IMR-90 (cell line): Measurements from ENCODE around the gene SLAMF9. TPM values are rescaled to one million over a fixed set of nuclear protein-coding genes. Genes with fewer than 3 reads are reported as not detected.

ENCODE experiments used
- ATAC-seq: fragments of 200-7000 bp; cut with Tn5 transposase; 2 replicates; pipeline ENCODE4 v1.9.1; 2020; ENCODE audit warnings: low read depth, mild to moderate bottlenecking, moderate library complexity
- BruUV-seq: library from RNA; stranded (reverse); fragments of 400-500 nt; replicated peaks from 2 replicates; lab custom pipeline; 2021; lab: Mats Ljungman, UMichigan
- CTCF ChIA-PET: fragments of 300-600 bp; formaldehyde crosslinking; extraction: SDS; loops from one replicate; lab custom pipeline; 2021; ENCODE audit warnings: antibody characterized with exemption; lab: Yijun Ruan, JAX
- POLR2A ChIA-PET: fragments of 300-600 bp; sonication (Branson Sonifier 250); formaldehyde crosslinking; loops from one replicate; lab custom pipeline; 2022; ENCODE audit warnings: antibody characterized with exemption; ENCODE audit not compliant: unreplicated experiment; lab: Charles Lee
- DNase-seq: peaks from one replicate; pipeline ENCODE4 v3.0.0; 2013
- H2AFZ ChIP-seq: replicated peaks from 2 replicates; pipeline ENCODE3; 2013; ENCODE audit warnings: low read length, mild to moderate bottlenecking; ENCODE audit not compliant: poor library complexity
- H2AK5ac ChIP-seq: 2 replicates; pipeline ENCODE4 v1.6.1; 2013; ENCODE audit warnings: low read depth, low read length, inconsistent platforms
- H2AK9ac ChIP-seq: replicated peaks from 2 replicates; pipeline ENCODE3; 2013; ENCODE audit warnings: mild to moderate bottlenecking, low read depth, low read length, moderate library complexity; ENCODE audit not compliant: poor library complexity
- H2BK120ac ChIP-seq: 2 replicates; pipeline ENCODE4 v1.6.1; 2013; ENCODE audit warnings: low read depth, low read length, inconsistent platforms
- H2BK15ac ChIP-seq: 3 replicates; pipeline ENCODE4 v1.6.1; 2013; ENCODE audit warnings: low read depth, low read length, inconsistent platforms
- H2BK20ac ChIP-seq: 2 replicates; pipeline ENCODE4 v1.6.1; 2013; ENCODE audit warnings: low read depth, mild to moderate bottlenecking, inconsistent platforms, low read length, moderate library complexity
- H2BK5ac ChIP-seq: 2 replicates; pipeline ENCODE4 v1.6.1; 2013; ENCODE audit warnings: mild to moderate bottlenecking, low read depth, low read length, inconsistent platforms; ENCODE audit not compliant: poor library complexity, severe bottlenecking
- H3K14ac ChIP-seq: replicated peaks from 2 replicates; pipeline ENCODE4 v1.6.1; 2013; ENCODE audit warnings: low read depth, low read length, inconsistent platforms
- H3K18ac ChIP-seq: 2 replicates; pipeline ENCODE4 v1.6.1; 2013; ENCODE audit warnings: low read depth, low read length, control low read depth
- H3K23ac ChIP-seq: 2 replicates; pipeline ENCODE4 v1.6.1; 2013; ENCODE audit warnings: low read depth, low read length, inconsistent platforms
- H3K27ac ChIP-seq: 2 replicates; pipeline ENCODE4 v1.5.1; 2013; ENCODE audit warnings: mild to moderate bottlenecking, control low read depth, low read length; ENCODE audit not compliant: insufficient read depth
- H3K27me3 ChIP-seq: 2 replicates; pipeline ENCODE4 v1.6.1; 2013; ENCODE audit warnings: low read length; ENCODE audit not compliant: control insufficient read depth, insufficient read depth
- H3K36me3 ChIP-seq: 2 replicates; pipeline ENCODE4 v1.6.1; 2013; ENCODE audit warnings: low read length, mixed read lengths; ENCODE audit not compliant: control insufficient read depth, insufficient read depth
- H3K4ac ChIP-seq: 2 replicates; pipeline ENCODE4 v1.6.1; 2013; ENCODE audit warnings: low read depth, low read length, inconsistent platforms
- H3K4me1 ChIP-seq: 2 replicates; pipeline ENCODE4 v1.6.1; 2013; ENCODE audit warnings: low read length, mixed read lengths; ENCODE audit not compliant: control insufficient read depth, insufficient read depth
- H3K4me2 ChIP-seq: 2 replicates; pipeline ENCODE4 v1.6.1; 2013; ENCODE audit warnings: low read depth, mild to moderate bottlenecking, control low read depth, low read length, moderate library complexity
- H3K4me3 ChIP-seq: 2 replicates; pipeline ENCODE4 v1.5.1; 2013; ENCODE audit warnings: low read depth, mild to moderate bottlenecking, control low read depth, low read length, moderate library complexity; ENCODE audit not compliant: insufficient read depth
- H3K56ac ChIP-seq: 2 replicates; pipeline ENCODE4 v1.6.1; 2013; ENCODE audit warnings: low read length, inconsistent platforms; ENCODE audit not compliant: insufficient read depth; ENCODE audit errors: extremely low read depth
- H3K79me1 ChIP-seq, 2 experiments: 2 replicates each; pipeline ENCODE4 v1.6.1; 2013; ENCODE audit warnings: low read length in 2 of 2, inconsistent platforms in 1 of 2, low read depth in 1 of 2
- H3K9ac ChIP-seq: 2 replicates; pipeline ENCODE4 v1.6.1; 2013; ENCODE audit warnings: low read depth, low read length, control low read depth
- H3K9me1 ChIP-seq: 2 replicates; pipeline ENCODE4 v1.6.1; 2013; ENCODE audit warnings: low read length, inconsistent platforms; ENCODE audit not compliant: insufficient read depth
- H3K9me3 ChIP-seq: 2 replicates; pipeline ENCODE4 v1.6.1; 2013; ENCODE audit warnings: low read length; ENCODE audit not compliant: control insufficient read depth, insufficient read depth
- H4K20me1 ChIP-seq: 2 replicates; pipeline ENCODE4 v1.6.1; 2013; ENCODE audit warnings: low read length, inconsistent platforms; ENCODE audit not compliant: insufficient read depth
- H4K5ac ChIP-seq: 2 replicates; pipeline ENCODE4 v1.6.1; 2013; ENCODE audit warnings: mild to moderate bottlenecking, low read depth, low read length, control low read depth
- H4K8ac ChIP-seq, 2 experiments: 2 replicates each; pipeline ENCODE4 v1.6.1; 2013; ENCODE audit warnings: low read depth in 2 of 2, low read length in 2 of 2, control low read depth in 1 of 2, inconsistent platforms in 1 of 2
- H4K91ac ChIP-seq: 2 replicates; pipeline ENCODE4 v1.6.1; 2013; ENCODE audit warnings: low read depth, low read length, inconsistent platforms; ENCODE audit not compliant: insufficient read depth
- BHLHE40 ChIP-seq: fragments of 150-350 bp; IDR thresholded peaks from 2 replicates; pipeline ENCODE4 v1.6.1; 2016; ENCODE audit warnings: mild to moderate bottlenecking, low read depth, low read length
- CEBPB ChIP-seq: IDR thresholded peaks from 2 replicates; pipeline ENCODE4 v1.6.1; 2012; ENCODE audit warnings: low read depth, low read length, improper control_type of control experiment
- CHD1 ChIP-seq: IDR thresholded peaks from 2 replicates; pipeline ENCODE4 v1.6.1; 2012; ENCODE audit warnings: low read depth, low read length, improper control_type of control experiment
- ELK1 ChIP-seq: fragments of 150-350 bp; IDR thresholded peaks from 2 replicates; pipeline ENCODE4 v1.6.1; 2016; ENCODE audit warnings: low read depth, mild to moderate bottlenecking, low read length, moderate library complexity, borderline replicate concordance
- MAZ ChIP-seq: IDR thresholded peaks from 2 replicates; pipeline ENCODE4 v1.6.1; 2012; ENCODE audit warnings: low read depth, mild to moderate bottlenecking, low read length, improper control_type of control experiment, moderate library complexity, borderline replicate concordance
- NFE2L2 ChIP-seq: fragments of 150-350 bp; IDR thresholded peaks from 2 replicates; pipeline ENCODE4 v1.6.1; 2016; ENCODE audit warnings: low read depth, mild to moderate bottlenecking, low read length
- POLR2A ChIP-seq: IDR thresholded peaks from 2 replicates; pipeline ENCODE4 v1.6.1; 2012; ENCODE audit warnings: mild to moderate bottlenecking, low read depth, low read length
- RAD21 ChIP-seq: IDR thresholded peaks from 2 replicates; pipeline ENCODE4 v1.6.1; 2012; ENCODE audit warnings: low read length, improper control_type of control experiment
- RCOR1 ChIP-seq: IDR thresholded peaks from 2 replicates; pipeline ENCODE4 v1.6.1; 2012; ENCODE audit warnings: mild to moderate bottlenecking, low read length, improper control_type of control experiment; ENCODE audit not compliant: insufficient replicate concordance
- RFX5 ChIP-seq: IDR thresholded peaks from 2 replicates; pipeline ENCODE4 v1.8.0; 2012; ENCODE audit warnings: low read depth, mild to moderate bottlenecking, low read length, moderate library complexity
- SMC3 ChIP-seq: fragments of 150-350 bp; IDR thresholded peaks from 2 replicates; pipeline ENCODE4 v1.6.1; 2016; ENCODE audit warnings: low read depth, mild to moderate bottlenecking, antibody characterized with exemption, low read length, moderate library complexity
- USF2 ChIP-seq: fragments of 150-350 bp; IDR thresholded peaks from 2 replicates; pipeline ENCODE4 v1.6.1; 2017; ENCODE audit warnings: mild to moderate bottlenecking, antibody characterized with exemption, low read length, low read depth
- WGBS, 2 experiments: methylation state at CpG; one replicate each; pipeline versions ENCODE4 v1.1.5 to v1.1.7; 2013; ENCODE audit warnings: missing lambda C conversion rate in 2 of 2; ENCODE audit not compliant: insufficient read length in 1 of 2; ENCODE audit errors: extremely low coverage in 2 of 2; 5-methylcytosine and 5-hydroxymethylcytosine counted together
- dilution Hi-C: fragments of 300-500 bp; cut with HindIII; formaldehyde crosslinking; loops from one replicate; pipeline ENCODE4 v1.14.3; 2018; ENCODE audit warnings: low sequenced_read_pairs; ENCODE audit not compliant: unreplicated experiment
- in situ Hi-C: fragments of 300-500 bp; cut with MboI; formaldehyde crosslinking; loops from 3 replicates; pipeline ENCODE4 v1.14.3; 2019; ENCODE audit warnings: low sequenced_read_pairs, inconsistent platforms, mixed read lengths
- intact Hi-C: fragments of 100-400 bp; cut with micrococcal nuclease; formaldehyde crosslinking; loops from 2 replicates; pipeline ENCODE4 v1.10.0; 2022
- polyA plus RNA-seq, 3 experiments: library from polyadenylated mRNA; depleted of rRNA; stranded (reverse); fragments of >200 nt; gene quantifications; 2 replicates each; pipeline ENCODE4 v1.2.3, GENCODE V29; 2012; ENCODE audit warnings: low replicate concordance in 1 of 3
- total RNA-seq: library from RNA; depleted of rRNA; stranded (reverse); fragments of >200 nt; gene quantifications from 2 replicates; pipeline ENCODE4 v1.2.3, GENCODE V29; 2012

Gene SLAMF9
- total and polyA plus RNA-seq, 2 of the 4 experiments (the other 2 are of a cell fraction), result 0.18 to 0.67 TPM

GRCh38 chr1:159924791-159925718 lies 29.0 kb downstream of the SLAMF9 start, which contains the start of gene TAGLN2:
TAGLN2 (minus strand) TSS chr1:159925507; CDS start chr1:159920509, 4,998 bp downstream.
- dilution Hi-C loops, result no loop called here
- H3K9me3 ChIP-seq, result no peaks in the 10 kb centered on the region
- intact Hi-C loops, result loop anchor here (1.0 to 10.0 kb wide), 4 partner anchors 34 to 290 kb away; partner anchors contain the start of gene DUSP23
- TF ChIP-seq NFE2L2 (no peak), MAZ (peak; percentile 78; the same call in 1 of the 2 replicates), POLR2A (peak; percentile 97), ELK1 (no peak), CHD1 (peak; percentile 94), CEBPB (peak; percentile 11; the same call in 1 of the 2 replicates), USF2 (0 out of 2 replicates have a peak, but pooled peaks have one; percentile 29), BHLHE40 (peak; percentile 4; the same call in 1 of the 2 replicates), RAD21 (no peak), RFX5 (no peak), SMC3 (no peak), RCOR1 (peak; percentile 13)

More at GRCh38 chr1:159924791-159925718, 29.0 kb downstream of the SLAMF9 start, which contains the start of gene TAGLN2:
- peak; percentile 82 for ATAC-seq
- H3K23ac ChIP-seq, result peak within 1 kb of the TSS; percentile 91
- H3K14ac ChIP-seq, result peak within 1 kb of the TSS; percentile 87
- H3K4me2 ChIP-seq, result peak within 1 kb of the TSS; percentile 91
- peak within 1 kb of the TSS; percentile 83 for H3K4me3 ChIP-seq
- peaks cover 16% of the 10 kb centered on the region for H3K9me1 ChIP-seq
- H4K20me1 ChIP-seq, result peaks cover 39% of the 10 kb centered on the region
- POLR2A ChIA-PET, result interaction anchor here (0.6 kb wide), 2 partner anchors 653 to 712 kb away, joined by 3 to 4 read pairs; no protein-coding TSS in a partner anchor
- H2AK5ac ChIP-seq, result peak within 1 kb of the TSS; percentile 89
- peak within 1 kb of the TSS; percentile 85; the same call in 2 of the 3 replicates for H2BK15ac ChIP-seq
- peak; percentile 90 for DNase-seq
- peak within 1 kb of the TSS; percentile 96 for H4K91ac ChIP-seq
- peak within 1 kb of the TSS; percentile 54 for H2BK20ac ChIP-seq
- peak within 1 kb of the TSS; percentile 90 for H3K27ac ChIP-seq
- peak within 1 kb of the TSS; percentile 90 for H3K56ac ChIP-seq
- H3K36me3 ChIP-seq, result peaks cover 9% of the 10 kb centered on the region
- BruUV-seq, result TSS peak; percentile 34
- H4K8ac ChIP-seq, result peak within 1 kb of the TSS; percentile 80 to 85
- H3K79me1 ChIP-seq, result peaks cover under 1 to 42% of the 10 kb centered on the region in 2 experiments; a peak in 2 of 4 replicates
- no peaks in the 10 kb centered on the region for H3K27me3 ChIP-seq
- H4K5ac ChIP-seq, result peak within 1 kb of the TSS; percentile 80
- H2BK5ac ChIP-seq, result peak within 1 kb of the TSS; percentile 85
- peak within 1 kb of the TSS; percentile 95 for H3K4ac ChIP-seq
- peak within 1 kb of the TSS; percentile 84 for H3K18ac ChIP-seq
- peak within 1 kb of the TSS; percentile 83 for H3K9ac ChIP-seq
- peak within 1 kb of the TSS; percentile 100 for H2AK9ac ChIP-seq
- 0% methylated on average over 20 of the region's 58 CpGs; no CpG with 5 or more reads in 1 of the 2 experiments for WGBS, 2 experiments
- in situ Hi-C loops, result no loop called here
- H2BK120ac ChIP-seq, result peak within 1 kb of the TSS; percentile 94
- H3K4me1 ChIP-seq, result peaks cover 15% of the 10 kb centered on the region
- peak within 1 kb of the TSS; percentile 84 for H2AFZ ChIP-seq
- CTCF ChIA-PET, result interaction anchor here (0.6 to 1.5 kb wide), 4 partner anchors 9 to 1906 kb away, joined by 3 read pairs; no protein-coding TSS in a partner anchor
